HK-2 (cell line): ENCODE measurements around the gene NOM1.
"Not testable (repeated sequence)": the region's sequence is repeated elsewhere in the genome, so short reads cannot be mapped to it uniquely, and the experiment has no call there.

ENCODE experiments used
- DNase-seq: peaks from one replicate; pipeline ENCODE4 v3.0.0-alpha.2; 2018; ENCODE audit not compliant: unreplicated experiment

NOM1 gene

DNA sequence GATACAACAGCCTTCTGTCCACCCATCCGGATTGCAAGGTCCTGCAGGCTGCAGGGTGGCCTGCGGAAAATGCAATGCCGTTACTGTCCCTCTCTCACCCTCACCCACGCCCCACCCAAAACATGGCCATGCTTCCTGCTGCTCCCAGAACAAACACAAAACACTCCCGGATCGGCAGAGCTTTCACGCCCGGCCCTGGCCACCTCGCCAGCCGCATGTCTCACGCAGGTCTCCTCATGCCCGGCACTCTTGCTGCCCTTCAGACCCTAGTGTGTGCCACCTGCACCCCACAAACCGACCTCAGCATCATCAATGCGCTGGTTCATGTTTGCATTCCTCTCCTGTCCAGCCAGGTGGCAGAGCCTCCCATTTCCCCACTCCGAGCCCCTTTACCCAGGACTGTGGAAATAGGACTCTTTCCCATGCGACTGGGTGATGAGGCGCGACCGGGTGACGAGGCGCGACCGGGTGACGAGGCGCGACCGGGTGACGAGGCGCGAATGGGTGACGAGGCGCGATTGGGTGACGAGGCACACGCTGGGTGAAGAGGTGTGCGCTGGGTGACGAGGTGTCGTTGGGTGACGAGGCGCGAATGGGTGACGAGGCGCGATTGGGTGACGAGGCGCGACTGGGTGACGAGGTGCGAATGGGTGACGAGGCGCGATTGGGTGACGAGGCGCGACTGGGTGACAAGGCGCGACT, 8.9 kb upstream of the NOM1 start:
- no peak for DNase-seq

DNA sequence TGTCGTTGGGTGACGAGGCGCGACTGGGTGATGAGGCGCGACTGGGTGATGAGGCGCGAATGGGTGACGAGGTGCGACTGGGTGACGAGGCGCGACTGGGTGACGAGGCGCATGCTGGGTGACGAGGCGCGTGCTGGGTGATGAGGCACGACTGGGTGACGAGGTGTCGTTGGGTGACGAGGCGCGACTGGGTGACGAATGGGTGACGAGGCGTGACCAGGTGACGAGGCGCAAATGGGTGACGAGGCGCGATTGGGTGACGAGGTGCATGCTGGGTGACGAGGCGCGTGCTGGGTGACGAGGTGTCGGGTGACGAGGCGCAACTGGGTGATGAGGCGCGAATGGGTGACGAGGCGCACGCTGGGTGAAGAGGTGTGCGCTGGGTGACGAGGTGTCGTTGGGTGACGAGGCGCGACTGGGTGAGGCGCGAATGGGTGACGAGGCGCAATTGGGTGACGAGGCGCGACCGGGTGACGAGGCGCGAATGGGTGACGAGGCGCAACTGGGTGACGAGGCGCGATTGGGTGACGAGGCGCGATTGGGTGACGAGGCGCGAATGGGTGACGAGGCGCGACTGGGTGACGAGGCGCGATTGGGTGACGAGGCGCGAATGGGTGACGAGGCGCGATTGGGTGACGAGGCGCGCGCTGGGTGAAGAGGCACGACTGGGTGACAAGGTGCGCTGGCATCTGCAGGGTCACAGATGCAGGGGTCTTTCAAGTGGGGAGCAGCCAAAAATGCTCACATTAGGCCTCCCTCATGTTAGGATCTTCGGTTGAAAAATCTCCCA, 7.9 kb upstream of the NOM1 start:
- DNase-seq = no peak

DNA sequence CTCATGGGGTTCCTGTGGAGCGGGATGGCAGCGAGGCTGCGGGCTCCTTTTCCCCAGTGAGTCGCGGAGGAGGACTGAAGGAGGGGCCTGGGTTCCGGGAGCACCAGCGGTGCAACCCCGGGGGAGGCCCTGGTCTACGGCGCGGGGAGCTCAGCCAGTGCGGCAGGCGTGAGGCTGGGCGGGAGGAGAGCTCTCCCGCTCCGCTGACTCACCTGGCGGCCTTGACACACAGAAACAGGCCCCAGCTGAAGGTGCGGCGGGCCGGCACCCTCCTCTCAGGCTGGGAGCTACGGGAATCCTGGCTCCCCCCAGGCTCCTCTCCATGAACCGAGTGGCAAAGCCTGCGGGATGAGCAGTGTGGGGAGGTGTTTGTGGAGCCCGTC, 6.8 kb upstream of the NOM1 start:
- no peak for DNase-seq

DNA sequence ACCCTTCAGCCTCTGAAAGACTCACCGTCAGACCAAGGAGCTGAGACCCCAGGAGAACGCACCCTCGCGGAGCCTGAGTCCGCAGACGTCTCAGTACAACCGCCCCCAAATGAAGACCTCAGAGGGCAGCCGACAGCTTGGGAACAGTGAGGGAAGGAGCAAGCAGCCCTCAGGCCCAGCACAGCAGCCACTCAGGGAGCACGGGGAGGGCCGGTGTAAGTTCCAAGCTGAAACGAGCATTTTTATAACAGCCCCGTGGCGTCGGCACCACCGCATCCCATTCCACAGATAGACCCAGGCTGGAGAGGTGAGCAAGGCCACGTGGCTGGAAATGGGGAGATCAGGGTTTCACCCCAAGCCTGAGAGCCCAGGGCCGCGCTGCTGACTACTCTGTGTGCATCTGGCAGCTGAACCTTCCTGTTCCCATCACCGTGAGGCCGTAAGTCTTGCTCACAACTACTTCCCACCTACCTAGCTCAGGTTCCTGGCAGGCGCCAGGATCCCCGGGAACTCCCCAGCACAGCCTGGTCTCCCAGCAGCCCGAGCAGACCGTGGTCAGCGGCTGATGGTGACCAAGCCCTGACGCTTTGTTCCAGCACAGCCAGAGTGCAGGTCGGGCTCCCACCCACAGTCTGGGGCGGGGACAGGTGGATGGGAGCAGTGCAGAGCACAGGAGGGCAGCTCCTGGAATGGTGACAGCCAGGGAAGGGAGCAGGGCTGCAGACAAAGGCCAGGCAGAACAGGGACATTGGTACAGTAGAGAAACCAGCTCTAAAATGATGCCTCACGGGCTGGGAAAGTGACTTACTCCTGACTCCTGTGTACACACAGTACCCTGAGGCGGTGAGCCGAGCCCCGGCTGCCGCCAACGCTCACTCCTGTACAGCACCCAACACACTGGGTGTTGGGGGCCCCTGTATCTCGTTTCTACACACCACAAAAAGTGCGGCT, 6.1 kb upstream of the NOM1 start:
- DNase-seq = peak; percentile 18

DNA sequence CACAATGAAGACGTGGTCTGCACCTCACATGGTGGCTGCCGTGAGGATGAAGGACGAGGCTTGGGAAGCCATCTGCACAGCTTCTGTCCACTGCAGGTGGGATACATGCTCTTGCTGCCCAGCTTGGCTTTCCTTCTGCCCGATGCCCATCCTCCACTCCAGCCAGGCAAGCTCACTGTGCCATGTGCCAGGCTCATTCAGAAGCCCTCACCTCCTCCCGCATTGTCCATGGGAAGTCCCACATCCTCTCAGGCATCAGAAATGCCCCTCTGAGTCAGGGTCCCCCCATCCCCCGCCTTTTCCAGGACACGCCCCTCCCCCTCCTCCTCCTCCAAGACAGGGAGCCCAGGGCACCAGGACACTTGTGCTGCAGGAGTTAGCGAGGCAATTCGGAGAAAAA, 4.6 kb upstream of the NOM1 start:
- no peak for DNase-seq

DNA sequence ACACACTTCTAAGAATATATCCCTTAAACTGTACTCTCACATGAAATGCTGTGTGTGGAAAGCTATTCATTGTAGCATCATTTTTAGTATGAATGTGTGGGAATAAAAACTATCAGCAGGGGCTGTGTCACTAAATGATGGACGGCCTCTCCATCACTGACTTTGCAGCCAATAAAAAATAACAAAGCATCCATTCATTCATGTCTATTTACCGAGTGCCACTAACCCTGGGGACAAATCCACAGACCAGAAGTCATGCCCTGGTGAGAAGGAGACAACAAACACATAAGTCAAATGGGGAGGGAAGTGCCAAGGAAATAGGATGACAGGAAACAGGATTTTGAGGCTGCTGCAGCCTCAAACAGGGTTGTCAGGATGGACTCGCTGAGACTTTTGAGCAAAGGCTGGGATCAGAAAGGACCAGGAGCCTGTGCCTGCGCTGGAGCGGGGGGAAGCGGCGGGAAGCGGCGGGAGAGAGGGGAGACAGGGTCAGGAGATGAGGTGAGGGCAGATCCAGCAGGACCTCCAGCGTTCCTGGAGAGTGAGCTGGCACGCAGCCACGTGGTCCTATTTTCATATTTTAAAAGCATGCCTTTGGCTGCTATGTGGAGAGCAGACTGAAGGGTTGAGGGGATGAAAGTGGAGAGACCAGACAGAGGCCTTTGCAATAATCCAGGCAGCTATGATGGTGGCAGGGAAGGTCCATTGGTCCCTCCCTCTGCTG, 2.2 kb upstream of the NOM1 start:
- DNase-seq = no peak

DNA sequence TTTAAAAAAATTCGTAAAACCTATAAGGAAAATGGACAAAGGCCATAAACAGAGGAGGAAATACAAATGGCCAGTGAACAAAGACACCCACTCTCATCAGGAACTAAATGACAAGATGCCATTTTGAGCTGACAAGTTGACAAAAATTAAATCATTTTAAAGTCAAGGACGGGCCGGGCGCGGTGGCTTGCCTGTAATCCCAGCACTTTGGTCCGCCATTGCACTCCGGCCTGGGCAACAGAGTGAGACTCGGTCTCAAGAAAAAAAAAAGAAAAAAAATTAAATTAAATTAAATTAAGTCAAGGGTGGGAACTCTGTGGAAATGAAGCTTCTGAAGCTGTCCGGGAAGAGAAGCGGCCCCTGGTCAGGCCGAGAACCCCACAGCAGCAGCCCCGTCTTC, 1.2 kb upstream of the NOM1 start:
- DNase-seq = no peak

DNA sequence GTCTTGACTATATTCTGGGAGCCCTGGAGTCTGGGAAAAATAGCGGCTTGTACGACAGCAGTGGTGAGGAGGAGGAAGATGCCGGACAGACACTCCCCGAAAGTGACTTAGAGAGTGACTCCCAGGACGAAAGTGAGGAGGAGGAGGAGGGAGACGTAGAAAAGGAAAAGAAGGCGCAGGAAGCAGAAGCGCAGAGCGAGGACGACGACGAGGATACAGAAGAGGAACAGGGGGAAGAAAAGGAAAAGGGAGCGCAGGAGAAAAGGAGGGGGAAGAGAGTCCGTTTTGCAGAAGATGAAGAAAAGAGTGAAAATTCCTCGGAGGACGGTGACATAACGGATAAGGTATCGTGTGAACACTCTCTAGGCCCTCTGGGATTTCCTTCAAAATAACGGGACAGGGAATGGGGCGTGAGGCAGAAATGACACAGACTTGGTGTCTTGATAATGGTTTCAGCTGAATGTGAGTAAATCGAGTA, 908 bp downstream of the NOM1 start:
- DNase-seq = no peak

DNA sequence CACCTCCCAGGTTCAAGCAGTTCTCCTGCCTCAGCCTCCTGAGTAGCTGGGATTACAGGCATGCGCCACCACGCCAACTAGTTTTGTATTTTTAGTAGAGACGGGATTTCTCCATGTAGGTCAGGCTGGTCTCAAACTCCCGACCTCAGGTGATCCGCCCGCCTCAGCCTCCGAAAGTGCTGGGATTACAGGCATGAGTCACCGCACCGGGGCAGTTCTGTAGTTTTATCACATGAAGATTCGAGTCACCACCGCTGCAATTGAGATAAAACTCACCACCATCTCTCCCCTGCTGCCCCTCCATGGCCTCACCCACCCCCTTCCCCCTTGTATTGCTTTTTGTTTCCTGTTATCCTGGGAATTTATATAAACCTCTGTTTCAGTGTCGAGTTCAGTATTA, 3.7 kb downstream of the NOM1 start:
- not testable (repeated sequence) for DNase-seq

DNA sequence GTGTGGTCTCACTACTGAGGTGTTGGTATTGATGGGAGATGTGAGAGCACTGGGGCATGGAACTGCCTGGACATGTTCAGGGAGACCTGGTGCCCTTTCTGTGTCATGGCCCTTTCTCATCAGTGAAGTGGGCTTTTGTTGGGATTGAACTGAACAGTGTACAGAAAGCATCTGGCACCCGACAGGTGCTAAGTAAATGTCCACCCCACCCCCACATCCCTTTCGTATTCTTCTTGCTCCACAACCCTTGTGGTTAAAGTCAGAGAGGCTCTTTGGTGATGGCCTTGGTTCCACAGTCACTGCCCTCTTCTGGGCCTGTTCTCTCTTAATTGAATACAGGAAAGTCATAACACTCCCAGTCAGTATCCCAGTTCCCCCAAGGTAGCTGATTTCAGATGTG, 5.4 kb downstream of the NOM1 start:
- DNase-seq = no peak

DNA sequence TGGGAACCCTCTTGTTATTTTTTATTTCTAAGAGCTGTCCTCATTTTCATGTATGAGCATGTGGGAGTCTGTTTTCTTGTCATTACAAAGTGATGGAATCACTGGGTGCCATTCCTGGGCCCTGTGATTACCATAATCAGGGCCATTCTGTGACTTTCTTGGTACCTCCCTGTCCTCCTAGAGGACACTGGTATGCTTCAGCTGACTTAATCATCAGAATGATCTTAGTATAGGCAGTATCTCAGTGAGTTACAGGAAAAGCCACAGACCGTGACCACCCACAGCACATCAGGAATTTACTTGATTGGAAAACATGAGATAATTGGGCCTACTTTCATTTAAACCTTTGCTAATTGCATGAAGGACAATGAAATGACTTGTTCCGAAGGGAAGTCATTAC, 7.2 kb downstream of the NOM1 start:
- no peak for DNase-seq

DNA sequence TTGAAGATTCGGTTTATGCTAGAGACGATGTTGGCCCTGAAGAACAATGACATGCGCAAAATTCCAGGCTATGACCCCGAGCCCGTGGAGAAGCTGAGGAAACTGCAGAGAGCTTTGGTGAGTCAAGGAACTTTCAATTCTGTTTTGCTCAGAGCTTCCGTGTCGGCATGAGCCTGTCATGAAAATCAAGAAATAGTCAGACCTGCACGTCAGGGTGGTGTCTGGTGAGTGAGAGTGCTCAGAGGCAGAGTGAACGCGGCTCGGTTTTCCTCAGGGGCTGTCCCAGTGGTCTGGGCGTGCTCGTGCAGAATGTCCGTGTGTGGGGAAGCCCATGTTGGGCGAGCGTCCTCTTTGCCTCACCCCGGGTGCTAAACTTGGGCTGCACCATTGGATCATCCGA, 12.6 kb downstream of the NOM1 start:
- DNase-seq = no peak

DNA sequence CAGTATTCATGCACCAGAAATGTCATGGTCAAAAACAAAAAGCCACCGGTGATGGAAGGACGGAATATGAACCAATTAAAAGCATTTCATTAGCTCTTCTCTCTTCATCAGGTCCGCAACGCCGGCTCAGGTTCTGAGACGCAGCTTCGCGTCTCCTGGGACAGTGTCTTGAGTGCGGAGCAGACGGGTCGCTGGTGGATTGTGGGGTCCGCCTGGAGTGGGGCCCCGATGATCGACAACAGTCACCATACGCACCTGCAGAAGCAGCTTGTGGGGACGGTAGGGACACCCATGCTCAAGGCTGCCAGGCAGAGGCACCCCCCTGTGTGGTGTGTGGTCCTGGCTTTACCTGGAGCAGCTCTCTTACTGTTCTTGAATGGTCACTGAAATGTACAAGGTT, 13.4 kb downstream of the NOM1 start:
- no peak for DNase-seq

DNA sequence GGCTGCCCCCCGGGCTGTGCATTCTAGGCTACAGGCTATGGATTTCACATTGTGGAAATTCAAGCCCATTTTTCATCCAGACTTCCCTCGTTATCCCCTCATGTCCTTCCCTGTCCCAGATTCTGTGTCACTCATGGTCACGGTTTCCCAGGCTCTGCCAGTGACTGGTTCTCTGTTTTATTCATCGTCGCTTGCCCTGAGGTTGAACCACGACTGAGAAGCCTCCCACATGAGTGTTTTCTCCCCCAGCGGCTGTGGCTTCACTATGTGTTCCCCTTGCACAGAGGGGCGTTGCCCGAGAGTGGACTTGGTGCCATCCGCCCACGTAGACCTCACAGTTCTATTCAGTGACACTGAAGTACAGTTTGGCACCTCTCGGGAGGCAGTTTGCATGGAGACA, 14.0 kb downstream of the NOM1 start:
- no peak for DNase-seq

DNA sequence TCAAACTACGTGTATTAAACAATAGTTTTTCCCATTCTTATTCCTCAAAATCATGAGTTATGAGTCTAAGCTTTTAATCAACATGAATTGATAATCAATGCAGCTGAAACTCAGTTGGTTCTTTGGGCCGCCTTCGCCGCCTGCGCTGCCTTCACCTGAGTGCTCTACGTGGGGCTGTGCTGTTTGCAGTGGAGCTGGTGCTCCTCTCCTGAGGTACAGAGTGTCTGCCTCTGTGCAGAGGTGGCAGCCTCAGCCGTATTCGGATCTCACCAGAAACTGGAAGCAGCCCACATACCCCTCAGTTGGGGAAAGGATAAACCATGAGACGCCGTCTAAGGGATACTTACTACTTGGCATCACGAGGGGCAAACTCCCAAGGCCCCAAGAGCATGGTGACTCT, 15.5 kb downstream of the NOM1 start:
- no peak for DNase-seq

DNA sequence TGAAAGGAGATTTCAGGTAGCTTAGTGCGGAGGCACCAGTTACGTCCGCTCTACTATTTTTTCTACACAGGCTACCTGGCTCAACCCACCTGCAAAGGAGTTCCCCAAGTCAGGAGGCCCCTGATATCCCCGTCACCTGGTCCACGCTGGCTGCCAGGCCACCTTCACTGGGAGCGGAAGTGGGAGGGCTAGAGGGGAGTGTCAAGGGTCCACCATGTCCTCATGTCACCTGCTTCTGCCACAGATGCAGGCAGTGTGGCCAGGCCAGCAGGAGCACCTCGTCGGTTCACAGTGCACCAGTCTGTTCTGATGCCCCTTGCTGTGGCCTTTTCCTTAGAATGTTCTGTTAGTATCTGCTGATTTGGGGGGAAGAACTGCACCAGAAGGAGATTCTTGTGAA, 16.9 kb downstream of the NOM1 start:
- no peak for DNase-seq

DNA sequence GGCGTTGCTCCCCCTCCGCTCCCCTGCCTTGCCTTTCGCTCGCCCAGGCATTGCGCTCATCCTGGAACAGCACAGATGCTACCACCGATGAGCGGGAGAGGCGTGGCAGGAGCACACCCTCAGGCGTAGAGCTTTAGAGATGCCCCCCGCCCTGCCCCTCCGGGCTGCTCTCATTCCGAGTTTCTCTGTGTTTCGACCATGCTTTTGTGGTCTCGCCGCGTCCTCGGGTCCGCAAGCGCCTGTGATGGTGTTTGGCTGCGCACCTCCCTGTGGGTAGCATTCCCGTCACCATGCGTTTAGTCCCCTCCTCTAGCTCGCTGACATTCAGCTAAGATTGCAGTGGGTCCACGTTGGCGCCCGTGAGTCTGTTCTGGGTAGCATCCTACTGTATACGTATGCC, 18.7 kb downstream of the NOM1 start:
- no peak for DNase-seq

DNA sequence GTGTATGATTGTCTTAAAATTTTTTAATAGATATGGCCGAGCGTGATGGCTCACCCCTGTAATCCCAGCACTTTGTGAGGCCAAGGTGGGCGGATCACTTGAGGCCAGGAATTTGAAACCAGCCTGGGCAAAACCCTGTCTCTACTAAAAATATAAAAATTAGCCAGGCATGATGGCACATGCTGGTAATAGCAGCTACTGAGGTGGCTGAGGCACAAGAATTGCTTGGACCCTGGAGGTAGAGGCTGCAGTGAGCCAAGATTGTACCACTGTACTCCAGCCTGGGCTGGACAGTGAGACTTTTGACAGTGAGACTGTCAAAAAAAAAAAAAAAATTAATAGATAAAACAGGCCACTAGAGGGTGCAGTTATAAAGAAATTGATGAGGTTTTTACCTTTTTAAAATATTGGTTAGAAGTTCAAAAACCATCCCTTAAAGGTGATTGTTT, 20.5 kb downstream of the NOM1 start:
- DNase-seq = no peak

DNA sequence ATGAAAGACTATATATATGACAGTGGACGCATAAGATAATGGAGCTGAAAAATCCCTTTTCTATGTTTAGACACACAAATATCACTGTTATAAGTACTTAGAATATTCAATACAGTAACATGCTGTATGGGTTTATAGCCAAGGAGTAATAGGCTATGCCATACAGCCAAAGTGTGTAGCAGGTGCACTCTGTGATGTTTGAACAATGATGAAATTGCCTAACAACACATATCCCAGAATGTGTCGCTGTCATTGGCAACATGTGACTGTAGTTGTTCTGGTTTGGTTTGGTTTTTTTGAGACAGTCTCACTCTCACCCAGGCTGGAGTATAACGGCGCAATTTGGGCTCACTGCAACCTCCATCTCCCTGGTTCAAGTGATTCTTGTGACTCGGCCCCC, 26.1 kb downstream of the NOM1 start:
- no peak for DNase-seq

DNA sequence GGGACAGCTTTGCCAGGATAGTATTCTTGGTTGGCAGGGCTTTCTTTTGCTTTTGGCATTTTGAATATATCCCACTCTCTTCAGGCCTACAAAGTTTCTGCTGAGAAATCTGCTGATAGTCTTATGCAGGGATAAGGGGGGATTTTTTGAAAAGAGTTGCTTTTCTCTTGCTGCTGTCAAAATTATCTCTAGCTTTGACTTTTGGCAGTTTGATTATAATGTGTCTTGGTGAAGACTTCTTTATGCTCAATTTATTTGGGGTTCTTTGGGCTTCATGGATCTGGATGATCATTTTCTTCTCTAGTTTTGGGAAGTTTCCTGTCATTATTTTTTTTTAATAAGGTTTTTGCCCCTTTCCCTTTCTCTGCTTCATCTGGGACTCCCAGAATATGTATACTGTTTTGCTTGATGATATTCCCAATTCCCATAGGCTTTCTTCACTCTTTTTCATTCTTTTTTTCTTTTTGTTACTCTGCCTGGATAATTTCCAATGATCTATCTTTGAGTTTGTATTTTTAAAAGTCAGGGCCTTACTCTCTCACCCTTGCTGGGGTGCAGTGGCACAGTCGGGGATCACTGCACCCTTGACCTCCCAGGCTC, 29.6 kb downstream of the NOM1 start:
- DNase-seq = no peak

DNA sequence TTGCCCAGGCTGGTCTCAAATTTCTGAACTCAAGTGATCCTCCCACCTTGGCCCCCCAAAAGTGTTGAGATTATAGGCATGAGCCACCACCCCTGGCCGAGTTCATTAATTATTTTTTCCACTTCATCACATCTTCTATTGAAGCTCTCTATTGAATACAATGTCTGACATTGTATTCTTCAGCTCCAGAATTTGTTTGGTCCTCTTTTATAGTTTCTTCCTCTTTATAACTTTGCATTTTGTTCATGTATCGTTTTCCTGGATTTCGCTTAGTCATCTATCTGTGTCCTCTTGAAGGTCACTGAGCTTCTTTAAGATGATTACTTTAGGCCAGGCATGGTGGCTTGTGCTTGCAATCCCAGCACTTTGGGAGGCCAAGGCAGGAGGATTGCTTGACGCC, 30.2 kb downstream of the NOM1 start:
- no peak for DNase-seq
